ENCODE measurements around the gene DAGLA. TPM values are rescaled to one million over a fixed set of nuclear protein-coding genes. Genes with fewer than 3 reads are reported as not detected.

The DAGLA gene
- total RNA-seq, 1 experiment from 2014 or later = 10.1 TPM

- intact Hi-C loops (cut with micrococcal nuclease; ENCODE audit: unreplicated experiment) = no loop called here
- TF ChIP-seq EZH2 (IDR thresholded peaks at IDR 0.05; ENCODE audit: low read depth) (no peak), CTCF (conservative IDR thresholded peaks at IDR 0.05) (no peak)
- Histone ChIP-seq H3K9me3 (ENCODE audit: insufficient read depth, low read depth) (no peaks in the 10 kb centered on the region), H3K27ac (no peak overlapping the region), H3K36me3 (ENCODE audit: low read depth) (no peaks in the 10 kb centered on the region), H3K27me3 (ENCODE audit: insufficient read depth, low read depth) (no peaks in the 10 kb centered on the region), H3K4me2 (no peak overlapping the region), H4K20me1 (ENCODE audit: insufficient read depth) (no peaks in the 10 kb centered on the region), H3K4me1 (replicated peaks; ENCODE audit: insufficient read depth) (peaks cover 25% of the 10 kb centered on the region), H3F3A (ENCODE audit: insufficient read depth, low read depth) (no peaks in the 10 kb centered on the region; the same call in 1 of the 2 replicates), H3K4me3 (no peak overlapping the region), H2AFZ (no peak overlapping the region), H3K9me2 (ENCODE audit: insufficient read depth) (no peaks in the 10 kb centered on the region), H3K79me2 (ENCODE audit: low read depth) (no peaks in the 10 kb centered on the region)
- DNase-seq = no peak
- CTCF ChIA-PET = interaction anchor here (1.2 kb wide), 1 partner anchor 28 kb away, joined by 3 read pairs; no protein-coding TSS in a partner anchor
- POLR2A ChIA-PET (ENCODE audit: unreplicated experiment) = no interaction called here
- no TSS peak for BruUV-seq (replicated peaks)
Observed at GRCh38 chr11:61751384-61751783, 71.2 kb downstream of the DAGLA start.

DNA sequence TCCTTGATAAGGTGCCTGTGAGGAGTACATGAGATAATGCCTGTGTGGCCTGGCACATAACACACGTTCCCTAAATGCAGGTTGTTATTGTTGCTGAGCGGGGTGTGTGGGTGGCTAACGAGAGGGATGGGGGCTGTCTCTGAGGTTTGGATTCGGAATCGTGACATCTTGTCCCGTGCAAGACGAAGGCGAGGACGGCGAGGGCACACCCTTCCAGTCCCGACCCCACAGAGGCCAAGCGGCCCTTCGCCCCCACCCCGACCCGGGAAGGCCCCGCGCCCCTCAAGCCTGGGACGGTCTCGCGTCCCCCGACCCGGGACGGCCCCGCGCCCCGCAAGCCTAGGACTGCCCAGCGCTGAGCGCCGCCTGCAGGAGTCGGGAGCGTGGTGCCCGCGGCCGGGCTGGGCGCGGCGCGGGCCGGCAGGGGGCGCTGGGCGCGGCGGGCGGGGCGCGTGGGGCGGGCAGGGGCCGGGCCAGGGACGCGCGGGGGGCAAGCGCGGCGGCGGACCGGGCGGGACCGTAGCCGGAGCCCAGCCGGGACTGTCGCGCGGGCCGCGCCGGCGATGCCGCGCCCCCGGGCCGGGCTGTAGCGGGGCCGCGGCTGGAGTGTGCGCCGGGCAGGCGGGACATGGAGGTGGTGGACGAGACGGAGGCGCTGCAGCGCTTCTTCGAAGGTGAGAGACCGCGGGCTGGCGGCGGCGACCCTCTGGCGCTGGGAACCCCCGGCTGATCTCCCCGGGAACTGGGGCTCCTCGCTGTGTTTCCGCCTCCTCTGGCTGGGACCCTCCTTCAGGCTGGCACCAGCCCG, 72.1 kb downstream of the DAGLA start, which contains the start of gene MYRF:
Gene MYRF, plus strand, starts transcription at position 520 of the 808 bp plus-strand sequence. Its CDS starts 109 bp downstream, at position 629.
- Histone ChIP-seq H3K27me3 (ENCODE audit: insufficient read depth, low read depth) (no peaks in the 10 kb centered on the region), H3K9me2 (ENCODE audit: insufficient read depth) (no peaks in the 10 kb centered on the region), H3K9me3 (ENCODE audit: insufficient read depth, low read depth) (no peaks in the 10 kb centered on the region), H3K27ac (no peak within 1 kb of the TSS), H3K36me3 (ENCODE audit: low read depth) (no peaks in the 10 kb centered on the region), H3K4me2 (peak within 1 kb of the TSS; percentile 91), H3K79me2 (ENCODE audit: low read depth) (no peaks in the 10 kb centered on the region; the same call in 1 of the 2 replicates), H4K20me1 (ENCODE audit: insufficient read depth) (no peaks in the 10 kb centered on the region), H3K4me3 (peak within 1 kb of the TSS; percentile 68), H3F3A (ENCODE audit: insufficient read depth, low read depth) (peaks cover 6% of the 10 kb centered on the region; the same call in 1 of the 2 replicates), H3K4me1 (replicated peaks; ENCODE audit: insufficient read depth) (peaks cover 29% of the 10 kb centered on the region), H2AFZ (peak within 1 kb of the TSS; percentile 85)
- intact Hi-C loops (cut with micrococcal nuclease; ENCODE audit: unreplicated experiment) = no loop called here
- BruUV-seq (replicated peaks) = no TSS peak
- TF ChIP-seq EZH2 (IDR thresholded peaks at IDR 0.05; ENCODE audit: low read depth) (no peak), CTCF (conservative IDR thresholded peaks at IDR 0.05) (peak; percentile 62)
- ChIA-PET POLR2A (ENCODE audit: unreplicated experiment) (no interaction called here), CTCF (no interaction called here)
- peak in 1 of 2 experiments; percentile 66 for DNase-seq

DNA sequence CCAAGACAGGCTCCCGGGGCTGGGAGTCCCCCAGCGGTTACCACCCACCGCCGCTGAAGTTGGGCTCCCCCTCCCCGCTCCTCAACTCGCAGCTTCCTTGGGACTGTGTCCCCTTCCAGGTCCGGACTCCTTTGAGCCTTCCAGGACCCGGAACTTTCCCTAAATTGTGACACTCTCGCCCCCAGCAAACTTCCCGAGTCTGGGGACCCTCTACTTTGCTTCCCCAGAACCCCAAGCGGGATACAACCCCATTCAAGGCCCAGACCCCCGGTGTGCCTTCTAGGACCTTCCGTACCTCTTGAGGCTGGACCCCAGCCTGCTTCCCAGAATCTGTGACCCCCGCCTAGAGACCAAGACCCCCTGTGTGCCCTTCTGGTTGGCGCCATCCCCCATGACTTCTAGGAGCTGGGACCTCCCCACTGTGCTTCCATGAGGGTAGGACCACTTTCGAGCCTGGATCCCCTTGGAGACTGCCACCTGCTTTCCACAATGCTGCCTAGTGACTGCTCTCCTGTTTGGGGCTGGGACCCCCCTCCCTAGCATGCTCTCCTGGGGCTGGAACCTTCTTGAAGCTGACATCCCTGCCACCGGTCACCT, 72.8 kb downstream of the DAGLA start:
- H3K27ac ChIP-seq = no peak overlapping the region
- H3K36me3 ChIP-seq (ENCODE audit: low read depth) = no peaks in the 10 kb centered on the region
- DNase-seq = no peak
- ChIA-PET POLR2A (ENCODE audit: unreplicated experiment) (no interaction called here), CTCF (interaction anchor here (0.6 kb wide), 1 partner anchor 69 kb away, joined by 9 read pairs; no protein-coding TSS in a partner anchor)
- H3K27me3 ChIP-seq (ENCODE audit: insufficient read depth, low read depth) = no peaks in the 10 kb centered on the region
- no peaks in the 10 kb centered on the region for H4K20me1 ChIP-seq (ENCODE audit: insufficient read depth)
- peak overlapping the region; percentile 85 for H2AFZ ChIP-seq
- no peaks in the 10 kb centered on the region; the same call in 1 of the 2 replicates for H3K79me2 ChIP-seq (ENCODE audit: low read depth)
- no TSS peak for BruUV-seq (replicated peaks)
- H3K9me2 ChIP-seq (ENCODE audit: insufficient read depth) = no peaks in the 10 kb centered on the region
- TF ChIP-seq EZH2 (IDR thresholded peaks at IDR 0.05; ENCODE audit: low read depth) (no peak), CTCF (conservative IDR thresholded peaks at IDR 0.05) (0 out of 2 replicates have a peak, but pooled peaks have one; percentile 9)
- H3K4me2 ChIP-seq = peak overlapping the region; percentile 91
- H3K4me3 ChIP-seq = peak overlapping the region; percentile 68
- peaks cover 22% of the 10 kb centered on the region for H3K4me1 ChIP-seq (replicated peaks; ENCODE audit: insufficient read depth)
- H3K9me3 ChIP-seq (ENCODE audit: insufficient read depth, low read depth) = no peaks in the 10 kb centered on the region
- intact Hi-C loops (cut with micrococcal nuclease; ENCODE audit: unreplicated experiment) = no loop called here
- peaks cover 6% of the 10 kb centered on the region; the same call in 1 of the 2 replicates for H3F3A ChIP-seq (ENCODE audit: insufficient read depth, low read depth)

Data from PC-9 (cell line).